Right renal pelvis (tissue), 4 donors: ENCODE results near the gene PRDM12. TPM values are rescaled to one million over a fixed set of nuclear protein-coding genes. Genes with fewer than 3 reads are reported as not detected.

Experiments used
- DNase-seq, 4 donors: peaks; one replicate each; pipeline ENCODE4 v3.0.0-alpha.2; 2013; ENCODE audit warnings: low read depth in 4 of 4, low spot score in 3 of 4, missing footprints in 1 of 4
- polyA plus RNA-seq, 4 donors: library from polyadenylated mRNA; unstranded; fragments of 120-200 nt; gene quantifications; one replicate each; pipeline ENCODE4 v1.2.1, GENCODE V29; 2013; ENCODE audit not compliant: insufficient read length in 4 of 4

The PRDM12 gene
- polyA plus RNA-seq, 4 donors: not detected

- DNase-seq: no peak
Measured at GRCh38 chr9:130713286-130713960, 49.0 kb downstream of the PRDM12 start.

DNA sequence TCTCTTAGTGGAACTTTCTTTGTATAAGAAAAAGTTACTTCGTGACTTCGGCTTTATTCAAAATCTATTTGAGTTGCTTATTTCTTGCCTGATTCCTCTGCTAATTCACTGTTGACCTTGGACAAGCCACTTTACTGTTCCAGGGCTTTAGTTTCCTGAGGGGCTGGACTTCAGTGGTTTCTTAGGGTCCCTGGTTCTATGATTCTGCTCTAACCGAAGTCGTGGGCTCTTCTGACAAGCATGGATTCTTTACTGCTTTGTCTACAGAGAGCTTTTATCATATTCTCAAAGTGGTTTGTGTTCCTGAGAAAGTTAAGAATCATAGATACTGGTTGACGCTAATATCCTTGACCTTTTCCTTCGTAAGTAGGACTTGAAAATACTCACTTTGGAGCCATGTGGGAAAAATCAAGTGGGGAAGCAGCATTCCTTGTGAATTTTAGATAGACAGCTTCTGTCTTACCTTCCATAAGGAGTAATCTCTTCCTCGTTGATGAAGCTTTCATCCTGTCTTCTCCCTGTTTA is 50.3 kb downstream of the PRDM12 start:
- DNase-seq: no peak

DNA sequence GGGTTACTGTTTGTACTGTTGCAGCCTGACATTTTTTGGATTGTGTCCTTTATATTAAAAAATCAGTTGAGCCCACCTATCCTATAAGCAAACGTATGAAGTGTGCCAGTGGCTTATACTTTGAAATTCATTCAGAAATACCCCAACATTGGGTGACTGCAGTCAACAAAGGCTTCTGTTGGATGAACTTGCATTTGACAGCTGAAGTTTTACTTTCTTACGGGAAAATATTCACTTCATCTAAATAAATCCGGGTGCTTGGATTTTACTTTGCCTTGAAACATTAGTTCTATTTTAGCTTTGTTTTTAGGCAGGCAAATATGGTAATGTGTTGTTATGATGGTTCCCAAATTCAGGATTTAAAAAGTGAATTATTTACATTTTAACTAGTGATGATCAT is 50.9 kb downstream of the PRDM12 start:
- no peak for DNase-seq

DNA sequence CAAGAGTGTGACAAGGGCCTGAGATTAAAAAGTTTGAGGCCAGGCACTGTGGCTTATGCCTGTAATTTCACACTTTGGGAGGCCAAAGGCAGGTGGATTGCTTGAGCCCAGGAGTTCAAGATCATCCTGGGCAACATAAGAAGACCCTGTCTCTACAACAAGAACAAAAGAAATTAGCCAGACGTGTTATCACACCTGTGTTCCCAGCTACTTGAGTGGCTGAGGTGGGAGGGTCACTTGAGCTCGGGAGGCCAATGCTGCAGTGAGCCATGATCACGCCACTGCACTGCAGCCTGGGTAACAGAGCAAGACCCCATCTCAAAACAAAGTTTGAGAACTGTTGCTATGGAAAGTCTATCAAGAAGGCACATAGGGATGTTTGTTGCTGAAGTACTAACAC is 54.2 kb downstream of the PRDM12 start:
- no peak for DNase-seq

- no peak for DNase-seq
Measured at GRCh38 chr9:130720762-130721161, 56.4 kb downstream of the PRDM12 start.

DNA sequence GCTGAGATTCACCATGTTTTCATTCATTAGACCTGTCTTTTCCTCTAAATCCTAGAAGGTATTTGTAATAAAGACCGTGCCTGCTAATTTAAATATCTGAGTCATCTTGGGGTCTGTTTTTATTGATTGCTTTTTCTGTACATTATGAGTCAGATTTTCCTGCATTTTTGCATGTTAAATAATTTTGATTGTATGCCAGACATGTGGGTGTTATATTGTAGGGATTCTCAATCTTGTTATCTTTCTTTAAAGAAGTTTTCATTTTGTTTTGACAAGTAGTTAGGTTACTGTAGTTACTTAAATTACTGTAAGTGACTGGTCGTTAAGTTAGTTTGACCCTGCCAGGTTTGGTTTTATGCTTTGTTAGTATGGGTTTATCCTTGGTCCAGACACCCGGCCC is 64.3 kb downstream of the PRDM12 start:
- DNase-seq: no peak

DNA sequence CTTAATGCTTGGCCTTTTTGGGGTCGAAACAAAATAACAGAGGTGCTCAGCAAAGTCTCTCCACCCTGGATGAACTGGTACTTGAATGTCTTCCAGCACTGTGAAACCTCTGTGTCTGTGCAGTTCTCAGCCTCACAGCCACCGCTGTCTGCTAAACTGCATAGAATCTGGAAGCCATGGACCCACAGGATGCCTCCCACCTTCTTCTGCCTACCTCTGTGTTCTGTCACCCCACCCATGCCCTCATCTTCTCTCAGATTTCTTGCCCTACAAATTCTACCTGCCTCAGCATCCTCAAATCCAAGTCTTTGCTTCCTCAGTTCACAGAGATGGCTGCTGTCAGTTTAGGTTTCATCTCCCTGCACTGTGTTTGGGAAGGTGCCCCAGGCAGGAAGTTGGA is 64.8 kb downstream of the PRDM12 start:
- DNase-seq: no peak

DNA sequence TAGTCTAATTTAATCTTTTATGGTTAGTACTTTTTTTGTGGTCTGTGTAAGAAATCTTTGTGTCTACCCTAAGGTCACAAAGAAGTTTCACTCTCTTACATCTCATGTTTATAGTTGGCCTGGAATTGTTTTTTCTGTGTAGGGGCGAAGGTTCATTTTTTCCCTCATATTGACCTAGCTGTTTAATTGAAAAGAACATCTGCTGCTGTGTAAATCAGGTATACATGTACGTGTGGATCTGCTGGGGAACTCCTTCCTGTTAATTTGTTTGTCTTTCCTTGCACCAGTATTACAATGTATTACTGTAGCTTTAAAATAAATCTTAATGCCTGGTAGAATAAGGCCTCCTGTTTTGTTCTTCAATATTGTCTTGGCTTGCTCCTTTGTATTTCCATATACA is 67.0 kb downstream of the PRDM12 start:
- no peak for DNase-seq

DNA sequence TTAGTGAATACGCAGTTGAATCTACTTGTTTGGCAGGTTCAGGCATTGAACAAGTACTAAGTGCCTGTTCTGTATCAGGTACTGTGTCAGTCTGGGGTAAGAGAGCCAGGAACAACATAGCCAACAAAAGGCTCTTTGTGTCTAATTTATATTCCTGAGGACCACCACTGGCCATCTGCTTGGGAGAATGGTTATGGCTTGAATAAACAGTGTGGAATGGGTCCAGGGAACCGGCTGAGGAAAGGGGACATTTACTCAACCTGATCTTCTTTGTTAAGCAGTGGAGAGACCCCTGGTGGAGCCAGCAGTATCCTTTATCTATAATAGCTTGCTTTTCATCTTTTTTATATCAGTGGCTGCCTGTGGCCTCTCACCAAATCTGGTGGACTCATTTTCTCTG is 67.7 kb downstream of the PRDM12 start:
- DNase-seq: no peak

Other genes starting within 250 kb of the PRDM12 start
- gene ASS1, start 219.6 kb upstream of the PRDM12 start, polyA plus RNA-seq: 100 to 1,000 TPM; 265 to 368 (median 314) TPM
- 10 to 100 TPM; 83.5 to 88.3 (median 85.3) TPM for gene FUBP3, start 85.0 kb upstream of the PRDM12 start, polyA plus RNA-seq
- 10 to 100 TPM; 34.2 to 41.5 (median 36.3) TPM for gene EXOSC2, start 29.2 kb downstream of the PRDM12 start, polyA plus RNA-seq
- gene ABL1, start 170.7 kb downstream of the PRDM12 start, polyA plus RNA-seq: 10 to 100 TPM; 82.1 to 89.5 (median 82.7) TPM
- under 1 TPM; 0.27 to 0.38 (median 0.30) TPM for gene QRFP, start 232.2 kb downstream of the PRDM12 start, polyA plus RNA-seq